IMR-90 (cell line): ENCODE results near the gene SLX4IP. TPM values are rescaled to one million over a fixed set of nuclear protein-coding genes. Genes with fewer than 3 reads are reported as not detected.

Experiments
- ATAC-seq: fragments of 200-7000 bp; cut with Tn5 transposase; 2 replicates; pipeline ENCODE4 v1.9.1; 2020; ENCODE audit warnings: low read depth, mild to moderate bottlenecking, moderate library complexity
- BruUV-seq: library from RNA; stranded (reverse); fragments of 400-500 nt; replicated peaks from 2 replicates; lab custom pipeline; 2021; lab: Mats Ljungman, UMichigan
- CTCF ChIA-PET: fragments of 300-600 bp; formaldehyde crosslinking; extraction: SDS; loops from one replicate; lab custom pipeline; 2021; ENCODE audit warnings: antibody characterized with exemption; lab: Yijun Ruan, JAX
- POLR2A ChIA-PET: fragments of 300-600 bp; sonication (Branson Sonifier 250); formaldehyde crosslinking; loops from one replicate; lab custom pipeline; 2022; ENCODE audit warnings: antibody characterized with exemption; ENCODE audit not compliant: unreplicated experiment; lab: Charles Lee
- DNase-seq: peaks from one replicate; pipeline ENCODE4 v3.0.0; 2013
- H2AFZ ChIP-seq: replicated peaks from 2 replicates; pipeline ENCODE3; 2013; ENCODE audit warnings: low read length, mild to moderate bottlenecking; ENCODE audit not compliant: poor library complexity
- H2AK5ac ChIP-seq: 2 replicates; pipeline ENCODE4 v1.6.1; 2013; ENCODE audit warnings: low read depth, low read length, inconsistent platforms
- H2AK9ac ChIP-seq: replicated peaks from 2 replicates; pipeline ENCODE3; 2013; ENCODE audit warnings: mild to moderate bottlenecking, low read depth, low read length, moderate library complexity; ENCODE audit not compliant: poor library complexity
- H2BK120ac ChIP-seq: 2 replicates; pipeline ENCODE4 v1.6.1; 2013; ENCODE audit warnings: low read depth, low read length, inconsistent platforms
- H2BK15ac ChIP-seq: 3 replicates; pipeline ENCODE4 v1.6.1; 2013; ENCODE audit warnings: low read depth, low read length, inconsistent platforms
- H2BK20ac ChIP-seq: 2 replicates; pipeline ENCODE4 v1.6.1; 2013; ENCODE audit warnings: low read depth, mild to moderate bottlenecking, inconsistent platforms, low read length, moderate library complexity
- H2BK5ac ChIP-seq: 2 replicates; pipeline ENCODE4 v1.6.1; 2013; ENCODE audit warnings: mild to moderate bottlenecking, low read depth, low read length, inconsistent platforms; ENCODE audit not compliant: poor library complexity, severe bottlenecking
- H3K14ac ChIP-seq: replicated peaks from 2 replicates; pipeline ENCODE4 v1.6.1; 2013; ENCODE audit warnings: low read depth, low read length, inconsistent platforms
- H3K18ac ChIP-seq: 2 replicates; pipeline ENCODE4 v1.6.1; 2013; ENCODE audit warnings: low read depth, low read length, control low read depth
- H3K23ac ChIP-seq: 2 replicates; pipeline ENCODE4 v1.6.1; 2013; ENCODE audit warnings: low read depth, low read length, inconsistent platforms
- H3K27ac ChIP-seq: 2 replicates; pipeline ENCODE4 v1.5.1; 2013; ENCODE audit warnings: mild to moderate bottlenecking, control low read depth, low read length; ENCODE audit not compliant: insufficient read depth
- H3K27me3 ChIP-seq: 2 replicates; pipeline ENCODE4 v1.6.1; 2013; ENCODE audit warnings: low read length; ENCODE audit not compliant: control insufficient read depth, insufficient read depth
- H3K36me3 ChIP-seq: 2 replicates; pipeline ENCODE4 v1.6.1; 2013; ENCODE audit warnings: low read length, mixed read lengths; ENCODE audit not compliant: control insufficient read depth, insufficient read depth
- H3K4ac ChIP-seq: 2 replicates; pipeline ENCODE4 v1.6.1; 2013; ENCODE audit warnings: low read depth, low read length, inconsistent platforms
- H3K4me1 ChIP-seq: 2 replicates; pipeline ENCODE4 v1.6.1; 2013; ENCODE audit warnings: low read length, mixed read lengths; ENCODE audit not compliant: control insufficient read depth, insufficient read depth
- H3K4me2 ChIP-seq: 2 replicates; pipeline ENCODE4 v1.6.1; 2013; ENCODE audit warnings: low read depth, mild to moderate bottlenecking, control low read depth, low read length, moderate library complexity
- H3K4me3 ChIP-seq: 2 replicates; pipeline ENCODE4 v1.5.1; 2013; ENCODE audit warnings: low read depth, mild to moderate bottlenecking, control low read depth, low read length, moderate library complexity; ENCODE audit not compliant: insufficient read depth
- H3K56ac ChIP-seq: 2 replicates; pipeline ENCODE4 v1.6.1; 2013; ENCODE audit warnings: low read length, inconsistent platforms; ENCODE audit not compliant: insufficient read depth; ENCODE audit errors: extremely low read depth
- H3K79me1 ChIP-seq, 2 experiments: 2 replicates each; pipeline ENCODE4 v1.6.1; 2013; ENCODE audit warnings: low read length in 2 of 2, inconsistent platforms in 1 of 2, low read depth in 1 of 2
- H3K9ac ChIP-seq: 2 replicates; pipeline ENCODE4 v1.6.1; 2013; ENCODE audit warnings: low read depth, low read length, control low read depth
- H3K9me1 ChIP-seq: 2 replicates; pipeline ENCODE4 v1.6.1; 2013; ENCODE audit warnings: low read length, inconsistent platforms; ENCODE audit not compliant: insufficient read depth
- H3K9me3 ChIP-seq: 2 replicates; pipeline ENCODE4 v1.6.1; 2013; ENCODE audit warnings: low read length; ENCODE audit not compliant: control insufficient read depth, insufficient read depth
- H4K20me1 ChIP-seq: 2 replicates; pipeline ENCODE4 v1.6.1; 2013; ENCODE audit warnings: low read length, inconsistent platforms; ENCODE audit not compliant: insufficient read depth
- H4K5ac ChIP-seq: 2 replicates; pipeline ENCODE4 v1.6.1; 2013; ENCODE audit warnings: mild to moderate bottlenecking, low read depth, low read length, control low read depth
- H4K8ac ChIP-seq, 2 experiments: 2 replicates each; pipeline ENCODE4 v1.6.1; 2013; ENCODE audit warnings: low read depth in 2 of 2, low read length in 2 of 2, control low read depth in 1 of 2, inconsistent platforms in 1 of 2
- H4K91ac ChIP-seq: 2 replicates; pipeline ENCODE4 v1.6.1; 2013; ENCODE audit warnings: low read depth, low read length, inconsistent platforms; ENCODE audit not compliant: insufficient read depth
- BHLHE40 ChIP-seq: fragments of 150-350 bp; IDR thresholded peaks from 2 replicates; pipeline ENCODE4 v1.6.1; 2016; ENCODE audit warnings: mild to moderate bottlenecking, low read depth, low read length
- CEBPB ChIP-seq: IDR thresholded peaks from 2 replicates; pipeline ENCODE4 v1.6.1; 2012; ENCODE audit warnings: low read depth, low read length, improper control_type of control experiment
- CHD1 ChIP-seq: IDR thresholded peaks from 2 replicates; pipeline ENCODE4 v1.6.1; 2012; ENCODE audit warnings: low read depth, low read length, improper control_type of control experiment
- MAFK ChIP-seq: IDR thresholded peaks from 2 replicates; pipeline ENCODE4 v1.6.1; 2012; ENCODE audit warnings: low read depth, low read length, improper control_type of control experiment
- POLR2A ChIP-seq: IDR thresholded peaks from 2 replicates; pipeline ENCODE4 v1.6.1; 2012; ENCODE audit warnings: mild to moderate bottlenecking, low read depth, low read length
- RAD21 ChIP-seq: IDR thresholded peaks from 2 replicates; pipeline ENCODE4 v1.6.1; 2012; ENCODE audit warnings: low read length, improper control_type of control experiment
- RCOR1 ChIP-seq: IDR thresholded peaks from 2 replicates; pipeline ENCODE4 v1.6.1; 2012; ENCODE audit warnings: mild to moderate bottlenecking, low read length, improper control_type of control experiment; ENCODE audit not compliant: insufficient replicate concordance
- RFX5 ChIP-seq: IDR thresholded peaks from 2 replicates; pipeline ENCODE4 v1.8.0; 2012; ENCODE audit warnings: low read depth, mild to moderate bottlenecking, low read length, moderate library complexity
- SMC3 ChIP-seq: fragments of 150-350 bp; IDR thresholded peaks from 2 replicates; pipeline ENCODE4 v1.6.1; 2016; ENCODE audit warnings: low read depth, mild to moderate bottlenecking, antibody characterized with exemption, low read length, moderate library complexity
- WGBS, 2 experiments: methylation state at CpG; one replicate each; pipeline versions ENCODE4 v1.1.5 to v1.1.7; 2013; ENCODE audit warnings: missing lambda C conversion rate in 2 of 2; ENCODE audit not compliant: insufficient read length in 1 of 2; ENCODE audit errors: extremely low coverage in 2 of 2; 5-methylcytosine and 5-hydroxymethylcytosine counted together
- dilution Hi-C: fragments of 300-500 bp; cut with HindIII; formaldehyde crosslinking; loops from one replicate; pipeline ENCODE4 v1.14.3; 2018; ENCODE audit warnings: low sequenced_read_pairs; ENCODE audit not compliant: unreplicated experiment
- in situ Hi-C: fragments of 300-500 bp; cut with MboI; formaldehyde crosslinking; loops from 3 replicates; pipeline ENCODE4 v1.14.3; 2019; ENCODE audit warnings: low sequenced_read_pairs, inconsistent platforms, mixed read lengths
- intact Hi-C: fragments of 100-400 bp; cut with micrococcal nuclease; formaldehyde crosslinking; loops from 2 replicates; pipeline ENCODE4 v1.10.0; 2022
- polyA plus RNA-seq, 3 experiments: library from polyadenylated mRNA; depleted of rRNA; stranded (reverse); fragments of >200 nt; gene quantifications; 2 replicates each; pipeline ENCODE4 v1.2.3, GENCODE V29; 2012; ENCODE audit warnings: low replicate concordance in 1 of 3
- total RNA-seq: library from RNA; depleted of rRNA; stranded (reverse); fragments of >200 nt; gene quantifications from 2 replicates; pipeline ENCODE4 v1.2.3, GENCODE V29; 2012
- TF ChIP-seq, protein P1 (sequence below): fragments of 150-350 bp; IDR thresholded peaks from 2 replicates; pipeline ENCODE4 v1.6.1; 2017; ENCODE audit warnings: mild to moderate bottlenecking, antibody characterized with exemption, low read length, low read depth
- TF ChIP-seq, protein P2 (sequence below): conservative IDR thresholded peaks from 2 replicates; pipeline ENCODE4 v1.5.1; 2012; ENCODE audit warnings: mild to moderate bottlenecking, low read depth, low read length, improper control_type of control experiment

The SLX4IP gene
- total and polyA plus RNA-seq, 2 of the 4 experiments (the other 2 are of a cell fraction), result 1.3 to 5.9 TPM

DNA sequence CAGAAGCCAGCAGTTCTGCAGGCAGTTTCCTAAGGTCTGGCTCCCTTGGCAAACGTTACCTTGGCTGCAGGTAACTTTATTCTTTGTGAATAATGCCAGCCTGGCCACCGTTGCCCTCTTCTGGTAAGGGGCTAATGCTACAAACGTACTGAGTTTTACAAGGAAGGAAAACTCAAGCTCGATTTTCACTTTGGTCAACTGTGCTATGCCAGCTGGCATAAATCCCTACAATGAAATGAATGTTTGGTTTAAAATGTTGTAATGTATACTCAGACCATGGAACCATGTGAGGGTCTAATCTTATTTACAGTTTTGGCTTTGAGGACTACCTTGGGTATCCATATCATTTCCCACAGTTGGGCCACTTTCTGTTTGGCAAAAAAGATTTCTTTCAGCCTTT is 101.4 kb downstream of the SLX4IP start:
- peaks cover 0 to 11% of the 10 kb centered on the region in 2 experiments; a peak in 2 of 4 replicates for H3K79me1 ChIP-seq
- no peaks in the 10 kb centered on the region for H3K36me3 ChIP-seq
- H3K4me3 ChIP-seq, result no peak overlapping the region
- H2BK15ac ChIP-seq, result no peak overlapping the region
- H3K9ac ChIP-seq, result no peak overlapping the region
- ATAC-seq, result peak; percentile 31
- H3K9me1 ChIP-seq, result peaks cover 11% of the 10 kb centered on the region
- POLR2A ChIA-PET, result no interaction called here
- WGBS, 2 experiments, result no CpG with 5 or more reads among the region's 4 CpGs
- H4K8ac ChIP-seq, result peak overlapping the region in 1 of 2 experiments; percentile 31; a peak in 1 of 4 replicates
- H2BK20ac ChIP-seq, result 0 out of 2 replicates have a peak overlapping the region, but pooled peaks have one; percentile 27
- no peaks in the 10 kb centered on the region for H3K27me3 ChIP-seq
- peak overlapping the region; percentile 44; the same call in 1 of the 2 replicates for H2AK5ac ChIP-seq
- no TSS peak for BruUV-seq
- no peak overlapping the region for H3K23ac ChIP-seq
- H4K91ac ChIP-seq, result no peak overlapping the region
- TF ChIP-seq POLR2A (no peak), BHLHE40 (no peak), SMC3 (peak; percentile 43), CHD1 (no peak), RCOR1 (no peak), RFX5 (no peak), MAFK (no peak), CEBPB (no peak), RAD21 (peak; percentile 62)
- TF ChIP-seq, protein P1, sequence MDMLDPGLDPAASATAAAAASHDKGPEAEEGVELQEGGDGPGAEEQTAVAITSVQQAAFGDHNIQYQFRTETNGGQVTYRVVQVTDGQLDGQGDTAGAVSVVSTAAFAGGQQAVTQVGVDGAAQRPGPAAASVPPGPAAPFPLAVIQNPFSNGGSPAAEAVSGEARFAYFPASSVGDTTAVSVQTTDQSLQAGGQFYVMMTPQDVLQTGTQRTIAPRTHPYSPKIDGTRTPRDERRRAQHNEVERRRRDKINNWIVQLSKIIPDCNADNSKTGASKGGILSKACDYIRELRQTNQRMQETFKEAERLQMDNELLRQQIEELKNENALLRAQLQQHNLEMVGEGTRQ, result no peak
- TF ChIP-seq, protein P2, sequence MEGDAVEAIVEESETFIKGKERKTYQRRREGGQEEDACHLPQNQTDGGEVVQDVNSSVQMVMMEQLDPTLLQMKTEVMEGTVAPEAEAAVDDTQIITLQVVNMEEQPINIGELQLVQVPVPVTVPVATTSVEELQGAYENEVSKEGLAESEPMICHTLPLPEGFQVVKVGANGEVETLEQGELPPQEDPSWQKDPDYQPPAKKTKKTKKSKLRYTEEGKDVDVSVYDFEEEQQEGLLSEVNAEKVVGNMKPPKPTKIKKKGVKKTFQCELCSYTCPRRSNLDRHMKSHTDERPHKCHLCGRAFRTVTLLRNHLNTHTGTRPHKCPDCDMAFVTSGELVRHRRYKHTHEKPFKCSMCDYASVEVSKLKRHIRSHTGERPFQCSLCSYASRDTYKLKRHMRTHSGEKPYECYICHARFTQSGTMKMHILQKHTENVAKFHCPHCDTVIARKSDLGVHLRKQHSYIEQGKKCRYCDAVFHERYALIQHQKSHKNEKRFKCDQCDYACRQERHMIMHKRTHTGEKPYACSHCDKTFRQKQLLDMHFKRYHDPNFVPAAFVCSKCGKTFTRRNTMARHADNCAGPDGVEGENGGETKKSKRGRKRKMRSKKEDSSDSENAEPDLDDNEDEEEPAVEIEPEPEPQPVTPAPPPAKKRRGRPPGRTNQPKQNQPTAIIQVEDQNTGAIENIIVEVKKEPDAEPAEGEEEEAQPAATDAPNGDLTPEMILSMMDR, result peak; percentile 60
- no peak overlapping the region for H3K18ac ChIP-seq
- intact Hi-C loops (loop anchor here (1.0 to 2.0 kb wide), 3 partner anchors 68 to 558 kb away; partner anchors contain the start of genes MKKS and SLX4IP), dilution Hi-C loops (no loop called here), in situ Hi-C loops (loop anchor here (25.0 kb wide), 1 partner anchor 549 kb away; no protein-coding TSS in a partner anchor)
- peaks cover 17% of the 10 kb centered on the region for H3K4me1 ChIP-seq
- CTCF ChIA-PET, result interaction anchor here (0.6 to 1.3 kb wide), 3 partner anchors 10 to 824 kb away, joined by 3 read pairs; no protein-coding TSS in a partner anchor
- H3K4me2 ChIP-seq, result peak overlapping the region; percentile 75
- peak; percentile 68 for DNase-seq
- no peak overlapping the region for H2BK5ac ChIP-seq
- no peaks in the 10 kb centered on the region for H4K20me1 ChIP-seq
- no peak overlapping the region for H2AK9ac ChIP-seq
- no peak overlapping the region for H3K4ac ChIP-seq
- H2AFZ ChIP-seq, result no peak overlapping the region
- H2BK120ac ChIP-seq, result peak overlapping the region; percentile 4; the same call in 1 of the 2 replicates
- peak overlapping the region; percentile 4; the same call in 1 of the 2 replicates for H3K27ac ChIP-seq
- no peaks in the 10 kb centered on the region for H3K9me3 ChIP-seq
- no peak overlapping the region for H3K56ac ChIP-seq
- no peak overlapping the region for H4K5ac ChIP-seq
- H3K14ac ChIP-seq, result no peak overlapping the region
